A549 (cell line): ENCODE measurements around the gene PISD. TPM values are rescaled to one million over a fixed set of nuclear protein-coding genes. Genes with fewer than 3 reads are reported as not detected.

Experiments used
- ATAC-seq, 2 experiments: fragments of 200-7000 bp in 1 of 2; fragments of >200 bp in 1 of 2; cut with Nextera tagmentation in 1 of 2; cut with Tn5 transposase in 1 of 2; 3 replicates each; pipeline versions ENCODE4 v1.8.0 to v1.9.1; 2018 to 2020; ENCODE audit warnings: mild to moderate bottlenecking in 1 of 2, moderate library complexity in 1 of 2
- CTCF ChIA-PET: fragments of 300-600 bp; sonication (Branson Sonifier 250); formaldehyde crosslinking; extraction: SDS; loops from one replicate; lab custom pipeline; 2021; ENCODE audit warnings: antibody characterized with exemption, inconsistent platforms; lab: Yijun Ruan, JAX
- POLR2A ChIA-PET: fragments of 350-600 bp; formaldehyde crosslinking; extraction: SDS; loops from one replicate; lab custom pipeline; 2021; ENCODE audit warnings: antibody characterized with exemption, inconsistent platforms; lab: Yijun Ruan, JAX
- DNase-seq, 2 experiments: peaks; one replicate each; pipeline versions ENCODE4 v3.0.0 to v3.0.0-alpha.2; 2011 to 2016; ENCODE audit warnings: low read depth in 1 of 2, low spot score in 1 of 2
- FAIRE-seq: peaks from 2 replicates; lab custom pipeline; 2011; peaks lifted over from hg19 to GRCh38; lab: Jason Lieb, UNC
- H3K27ac ChIP-seq, 2 experiments: fragments of >200 bp; sonication (Bioruptor Twin); formaldehyde crosslinking; 3 replicates each; pipeline ENCODE4 v1.5.1; 2016 to 2017
- H3K4me1 ChIP-seq: fragments of >200 bp; sonication (Bioruptor Twin); formaldehyde crosslinking; 3 replicates; pipeline ENCODE4 v1.6.1; 2016
- H3K4me2 ChIP-seq: fragments of >200 bp; sonication (Bioruptor Twin); formaldehyde crosslinking; 3 replicates; pipeline ENCODE4 v1.6.1; 2016
- H3K4me3 ChIP-seq: fragments of >200 bp; sonication (Bioruptor Twin); formaldehyde crosslinking; 3 replicates; pipeline ENCODE4 v1.5.1; 2016
- H3K9me3 ChIP-seq: fragments of >200 bp; sonication (Bioruptor Twin); formaldehyde crosslinking; 3 replicates; pipeline ENCODE4 v1.6.1; 2016
- BHLHE40 ChIP-seq: IDR thresholded peaks from 2 replicates; pipeline ENCODE4 v1.6.1; 2012; ENCODE audit warnings: low read depth, low read length, inconsistent platforms
- CBX2 ChIP-seq: fragments of 200-600 bp; sonication (generic); IDR thresholded peaks from 2 replicates; pipeline ENCODE4 v1.6.1; 2016; ENCODE audit warnings: low read depth, mild to moderate bottlenecking, borderline replicate concordance
- CEBPB ChIP-seq, 2 experiments: fragments of >200 bp in 1 of 2; sonication (Bioruptor Twin) in 1 of 2; formaldehyde crosslinking in 1 of 2; IDR thresholded peaks; 2 replicates each; pipeline ENCODE4 v1.6.1; 2012 to 2016
- CHD2 ChIP-seq: fragments of 150-350 bp; IDR thresholded peaks from 2 replicates; pipeline ENCODE4 v1.6.1; 2014; ENCODE audit warnings: low read length; ENCODE audit not compliant: partially characterized antibody
- CHD4 ChIP-seq: fragments of 200-600 bp; sonication (generic); IDR thresholded peaks from 2 replicates; pipeline ENCODE4 v1.6.1; 2016; ENCODE audit warnings: antibody characterized with exemption, mild to moderate bottlenecking, borderline replicate concordance
- EHF ChIP-seq: fragments of 250-450 bp; sonication (Bioruptor Pico); IDR thresholded peaks from 2 replicates; pipeline ENCODE4 v1.5.0; 2020; ENCODE audit warnings: mild to moderate bottlenecking
- EHMT2 ChIP-seq: fragments of 200-600 bp; sonication (generic); IDR thresholded peaks from 2 replicates; pipeline ENCODE4 v1.6.1; 2016; ENCODE audit warnings: antibody characterized with exemption, low read depth, mild to moderate bottlenecking, moderate library complexity
- ESRRA ChIP-seq: fragments of 150-350 bp; IDR thresholded peaks from 2 replicates; pipeline ENCODE4 v1.6.1; 2014; ENCODE audit warnings: mild to moderate bottlenecking, low read length, borderline replicate concordance
- GATA3 ChIP-seq: IDR thresholded peaks from 2 replicates; pipeline ENCODE4 v1.6.1; 2012; ENCODE audit warnings: borderline replicate concordance
- HDAC2 ChIP-seq: fragments of 200-600 bp; sonication (generic); IDR thresholded peaks from 2 replicates; pipeline ENCODE4 v1.6.1; 2016
- HEYL ChIP-seq: fragments of 250-450 bp; sonication (Bioruptor Pico); IDR thresholded peaks from 2 replicates; pipeline ENCODE4 v1.8.0; 2021; ENCODE audit warnings: mild to moderate bottlenecking, moderate library complexity
- HOXB13 ChIP-seq: fragments of 250-450 bp; sonication (Bioruptor Pico); IDR thresholded peaks from 2 replicates; pipeline ENCODE4 v1.5.0; 2020; ENCODE audit warnings: low read depth, mild to moderate bottlenecking, moderate library complexity
- HOXB5 ChIP-seq: fragments of 250-450 bp; sonication (Bioruptor Pico); IDR thresholded peaks from 2 replicates; pipeline ENCODE4 v1.5.0; 2020; ENCODE audit warnings: mild to moderate bottlenecking, moderate library complexity
- JUN ChIP-seq, 2 experiments: fragments of >200 bp; sonication (Bioruptor Twin); formaldehyde crosslinking; IDR thresholded peaks; 2 replicates in 1 of 2; 3 replicates in 1 of 2; pipeline ENCODE4 v1.6.1; 2016 to 2017
- JUNB ChIP-seq: fragments of >200 bp; sonication (Bioruptor Twin); formaldehyde crosslinking; IDR thresholded peaks from 2 replicates; pipeline ENCODE4 v1.6.1; 2016
- KDM1A ChIP-seq: fragments of 200-600 bp; sonication (generic); IDR thresholded peaks from 2 replicates; pipeline ENCODE4 v1.6.1; 2016; ENCODE audit warnings: low read depth, mild to moderate bottlenecking
- KDM5A ChIP-seq: fragments of 200-600 bp; sonication (generic); IDR thresholded peaks from 2 replicates; pipeline ENCODE4 v1.6.1; 2016; ENCODE audit warnings: antibody characterized with exemption, mild to moderate bottlenecking
- MAFK ChIP-seq: fragments of 450-650 bp; IDR thresholded peaks from 2 replicates; pipeline ENCODE4 v1.6.1; 2014; ENCODE audit not compliant: partially characterized antibody
- MAZ ChIP-seq: fragments of 150-350 bp; IDR thresholded peaks from 2 replicates; pipeline ENCODE4 v1.6.1; 2014; ENCODE audit warnings: antibody characterized with exemption, low read depth, low read length, borderline replicate concordance
- NFE2L2 ChIP-seq: fragments of 150-350 bp; conservative IDR thresholded peaks from 2 replicates; pipeline ENCODE4 v1.6.1; 2014; ENCODE audit warnings: low read length
- NPAS2 ChIP-seq: fragments of 250-450 bp; sonication (Bioruptor Pico); IDR thresholded peaks from 2 replicates; pipeline ENCODE4 v1.8.0; 2022; ENCODE audit warnings: mild to moderate bottlenecking, moderate library complexity, borderline replicate concordance
- NR3C1 ChIP-seq: fragments of >200 bp; sonication (Bioruptor Twin); formaldehyde crosslinking; IDR thresholded peaks from 3 replicates; pipeline ENCODE4 v1.6.1; 2017
- POLR2A ChIP-seq: IDR thresholded peaks from 2 replicates; pipeline ENCODE4 v1.6.1; 2012; ENCODE audit warnings: mild to moderate bottlenecking, low read length
- RAD21 ChIP-seq, 2 experiments: fragments of >200 bp in 1 of 2; sonication (Bioruptor Twin) in 1 of 2; formaldehyde crosslinking in 1 of 2; IDR thresholded peaks in 1 of 2; conservative IDR thresholded peaks in 1 of 2; 2 replicates in 1 of 2; 3 replicates in 1 of 2; pipeline ENCODE4 v1.6.1; 2012 to 2018; ENCODE audit warnings: inconsistent platforms in 1 of 2
- RCOR1 ChIP-seq: fragments of 150-350 bp; IDR thresholded peaks from 2 replicates; pipeline ENCODE4 v1.6.1; 2014; ENCODE audit warnings: antibody characterized with exemption, low read length, low read depth
- ZC3H11A ChIP-seq: fragments of 450-650 bp; IDR thresholded peaks from 2 replicates; pipeline ENCODE4 v1.6.1; 2014; ENCODE audit warnings: antibody characterized with exemption, mild to moderate bottlenecking
- ZSCAN20 ChIP-seq: fragments of 250-450 bp; sonication (Bioruptor Pico); IDR thresholded peaks from 2 replicates; pipeline ENCODE4 v1.8.0; 2022; ENCODE audit warnings: mild to moderate bottlenecking, moderate library complexity
- WGBS: methylation state at CpG from one replicate; pipeline ENCODE4 v1.1.6; 2017; ENCODE audit errors: missing lambda C conversion rate; 5-methylcytosine and 5-hydroxymethylcytosine counted together
- polyA plus RNA-seq, 4 experiments: library from polyadenylated mRNA; depleted of rRNA in 3 of 4; stranded (reverse); fragments of >200 nt; fragmentation: RNase III in 1 of 4; extraction: RNeasy Plus Mini Kit Qiagen cat#74134 plus additional on column Dnase treatment in 1 of 4; gene quantifications; 2 replicates in 3 of 4; 3 replicates in 1 of 4; pipeline ENCODE4 v1.2.3, GENCODE V29; 2011 to 2017
- TF ChIP-seq, protein P1 (sequence below): fragments of >200 bp; sonication (Bioruptor Twin); formaldehyde crosslinking; IDR thresholded peaks from 2 replicates; pipeline ENCODE4 v1.6.1; 2016
- TF ChIP-seq, protein P2 (sequence below): fragments of 150-350 bp; IDR thresholded peaks from 2 replicates; pipeline ENCODE4 v1.6.1; 2014; ENCODE audit warnings: low read depth, mild to moderate bottlenecking, low read length
- TF ChIP-seq, protein P3 (sequence below): fragments of >200 bp; sonication (Bioruptor Twin); formaldehyde crosslinking; IDR thresholded peaks from 3 replicates; pipeline ENCODE4 v1.6.1; 2016
- TF ChIP-seq, protein P4 (sequence below): IDR thresholded peaks from 2 replicates; pipeline ENCODE4 v1.6.1; 2012
- TF ChIP-seq, protein P5 (sequence below): fragments of 250-450 bp; sonication (Bioruptor Pico); IDR thresholded peaks from 2 replicates; pipeline ENCODE4 v1.5.0; 2021; ENCODE audit warnings: mild to moderate bottlenecking, moderate library complexity, borderline replicate concordance

Gene PISD
- polyA plus RNA-seq, 2 of the 4 experiments (the other 2 are of a cell fraction): 11.0 to 17.3 TPM

DNA sequence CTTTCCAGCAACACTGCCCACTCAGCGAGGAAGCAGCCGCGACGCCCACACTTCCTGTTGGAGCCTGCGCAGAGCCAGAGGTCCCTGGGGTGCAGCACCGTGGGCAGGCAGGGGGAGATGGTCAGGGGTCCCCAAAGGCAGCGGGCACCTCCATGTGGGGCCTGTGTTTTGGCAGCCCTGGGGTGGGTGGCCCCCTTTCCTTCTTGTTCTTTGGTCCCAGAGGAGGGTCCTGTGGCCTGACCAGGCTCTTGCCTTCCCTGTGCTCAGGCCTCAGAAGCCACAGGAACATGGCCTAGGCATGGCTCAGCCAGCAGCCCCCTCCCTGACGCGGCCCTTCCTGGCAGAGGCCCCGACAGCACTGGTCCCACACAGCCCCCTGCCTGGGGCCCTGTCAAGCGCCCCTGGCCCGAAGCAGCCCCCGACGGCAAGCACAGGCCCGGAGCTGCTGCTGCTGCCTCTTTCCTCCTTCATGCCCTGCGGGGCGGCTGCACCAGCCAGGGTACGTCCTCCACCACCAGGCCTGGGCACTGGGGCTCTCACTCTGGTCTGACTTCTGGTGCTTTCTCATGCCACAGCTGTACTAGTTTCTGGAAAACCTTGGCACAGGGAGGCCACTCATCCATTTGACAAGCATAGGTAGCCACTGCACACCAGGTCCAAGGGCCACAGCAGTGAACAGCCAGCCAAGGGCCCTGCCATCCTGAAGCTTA, 47.1 kb downstream of the PISD start:
- DNase-seq: no peak
- no peak overlapping the region for H3K4me2 ChIP-seq
- no peak overlapping the region for H3K27ac ChIP-seq
- H3K4me3 ChIP-seq: no peak overlapping the region
- FAIRE-seq: no peak
- no peaks in the 10 kb centered on the region for H3K4me1 ChIP-seq
- H3K9me3 ChIP-seq: no peaks in the 10 kb centered on the region
- ChIA-PET CTCF (interaction anchor here (1.0 to 1.9 kb wide), 3 partner anchors 10 to 54 kb away, joined by 5 to 6 read pairs (median 6); no protein-coding TSS in a partner anchor), POLR2A (no interaction called here)
- WGBS: 93% methylated on average over 11 of the region's 18 CpGs
- ATAC-seq: no peak; a peak in 1 of 6 replicates
- TF ChIP-seq BHLHE40 (no peak), JUN (IDR thresholded peaks at IDR 0.05) (no peak), CBX2 (no peak), HOXB5 (CRISPR knock-in tag) (no peak), ZSCAN20 (CRISPR knock-in tag) (no peak), HOXB13 (no peak), MAZ (no peak), ZC3H11A (no peak), NFE2L2 (no peak), ESRRA (no peak), NPAS2 (CRISPR knock-in tag) (no peak), CHD2 (no peak), RAD21 (conservative IDR thresholded peaks at IDR 0.05 in 1 of 2, IDR thresholded peaks at IDR 0.05 in 1 of 2) (no peak), HEYL (CRISPR knock-in tag) (no peak)
- TF ChIP-seq, protein P1, sequence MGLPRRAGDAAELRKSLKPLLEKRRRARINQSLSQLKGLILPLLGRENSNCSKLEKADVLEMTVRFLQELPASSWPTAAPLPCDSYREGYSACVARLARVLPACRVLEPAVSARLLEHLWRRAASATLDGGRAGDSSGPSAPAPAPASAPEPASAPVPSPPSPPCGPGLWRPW: no peak
- TF ChIP-seq, protein P2, sequence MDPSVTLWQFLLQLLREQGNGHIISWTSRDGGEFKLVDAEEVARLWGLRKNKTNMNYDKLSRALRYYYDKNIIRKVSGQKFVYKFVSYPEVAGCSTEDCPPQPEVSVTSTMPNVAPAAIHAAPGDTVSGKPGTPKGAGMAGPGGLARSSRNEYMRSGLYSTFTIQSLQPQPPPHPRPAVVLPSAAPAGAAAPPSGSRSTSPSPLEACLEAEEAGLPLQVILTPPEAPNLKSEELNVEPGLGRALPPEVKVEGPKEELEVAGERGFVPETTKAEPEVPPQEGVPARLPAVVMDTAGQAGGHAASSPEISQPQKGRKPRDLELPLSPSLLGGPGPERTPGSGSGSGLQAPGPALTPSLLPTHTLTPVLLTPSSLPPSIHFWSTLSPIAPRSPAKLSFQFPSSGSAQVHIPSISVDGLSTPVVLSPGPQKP: no peak

DNA sequence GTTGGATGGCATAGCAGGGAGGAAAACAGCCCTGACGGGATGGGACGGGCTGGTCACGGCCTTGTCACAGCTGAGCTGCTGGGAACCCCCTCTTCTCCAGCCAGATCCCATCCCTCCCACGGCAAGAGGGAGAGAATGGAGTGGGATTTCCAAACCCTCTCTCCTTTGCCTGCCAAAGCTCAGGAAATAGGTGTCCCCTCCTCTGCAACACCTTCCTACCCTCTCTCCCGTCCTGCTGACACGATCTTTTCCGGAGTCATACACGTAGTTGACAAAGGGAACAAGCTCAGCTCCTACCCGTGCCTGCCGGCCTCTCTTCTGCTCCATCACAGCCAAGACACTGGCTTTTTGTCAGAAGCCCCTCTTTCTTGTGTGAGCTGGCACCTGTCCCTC, 48.1 kb downstream of the PISD start:
- DNase-seq: no peak
- CTCF ChIA-PET: interaction anchor here (1.0 to 1.9 kb wide), 3 partner anchors 9 to 14 kb away, joined by 3 to 6 read pairs (median 5); no protein-coding TSS in a partner anchor
- 85% methylated on average over 10 of the region's 10 CpGs for WGBS

More for the DNA sequence above, 48.1 kb downstream of the PISD start:
- ATAC-seq (no peak), FAIRE-seq (no peak)
- POLR2A ChIA-PET: no interaction called here
- H3K27ac ChIP-seq: no peak overlapping the region
- no peak overlapping the region for H3K4me3 ChIP-seq
- no peak for TF ChIP-seq NR3C1
- TF ChIP-seq MAFK: no peak
- no peak for TF ChIP-seq CHD4
- no peak for TF ChIP-seq GATA3
- no peak for TF ChIP-seq KDM1A
- TF ChIP-seq EHF: no peak
- TF ChIP-seq, protein P3, sequence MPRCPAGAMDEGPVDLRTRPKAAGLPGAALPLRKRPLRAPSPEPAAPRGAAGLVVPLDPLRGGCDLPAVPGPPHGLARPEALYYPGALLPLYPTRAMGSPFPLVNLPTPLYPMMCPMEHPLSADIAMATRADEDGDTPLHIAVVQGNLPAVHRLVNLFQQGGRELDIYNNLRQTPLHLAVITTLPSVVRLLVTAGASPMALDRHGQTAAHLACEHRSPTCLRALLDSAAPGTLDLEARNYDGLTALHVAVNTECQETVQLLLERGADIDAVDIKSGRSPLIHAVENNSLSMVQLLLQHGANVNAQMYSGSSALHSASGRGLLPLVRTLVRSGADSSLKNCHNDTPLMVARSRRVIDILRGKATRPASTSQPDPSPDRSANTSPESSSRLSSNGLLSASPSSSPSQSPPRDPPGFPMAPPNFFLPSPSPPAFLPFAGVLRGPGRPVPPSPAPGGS: no peak
- TF ChIP-seq RCOR1: no peak
- no peak for TF ChIP-seq POLR2A
- TF ChIP-seq JUN (IDR thresholded peaks at IDR 0.05): no peak
- no peak for TF ChIP-seq CBX2
- no peak for TF ChIP-seq KDM5A
- no peak for TF ChIP-seq JUNB
- no peak for TF ChIP-seq CEBPB (IDR thresholded peaks at IDR 0.05)
- TF ChIP-seq HDAC2: no peak
- no peak for TF ChIP-seq EHMT2
- TF ChIP-seq, protein P4, sequence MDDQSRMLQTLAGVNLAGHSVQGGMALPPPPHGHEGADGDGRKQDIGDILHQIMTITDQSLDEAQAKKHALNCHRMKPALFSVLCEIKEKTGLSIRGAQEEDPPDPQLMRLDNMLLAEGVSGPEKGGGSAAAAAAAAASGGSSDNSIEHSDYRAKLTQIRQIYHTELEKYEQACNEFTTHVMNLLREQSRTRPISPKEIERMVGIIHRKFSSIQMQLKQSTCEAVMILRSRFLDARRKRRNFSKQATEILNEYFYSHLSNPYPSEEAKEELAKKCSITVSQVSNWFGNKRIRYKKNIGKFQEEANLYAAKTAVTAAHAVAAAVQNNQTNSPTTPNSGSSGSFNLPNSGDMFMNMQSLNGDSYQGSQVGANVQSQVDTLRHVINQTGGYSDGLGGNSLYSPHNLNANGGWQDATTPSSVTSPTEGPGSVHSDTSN: no peak
- TF ChIP-seq ESRRA: no peak
- TF ChIP-seq, protein P5, sequence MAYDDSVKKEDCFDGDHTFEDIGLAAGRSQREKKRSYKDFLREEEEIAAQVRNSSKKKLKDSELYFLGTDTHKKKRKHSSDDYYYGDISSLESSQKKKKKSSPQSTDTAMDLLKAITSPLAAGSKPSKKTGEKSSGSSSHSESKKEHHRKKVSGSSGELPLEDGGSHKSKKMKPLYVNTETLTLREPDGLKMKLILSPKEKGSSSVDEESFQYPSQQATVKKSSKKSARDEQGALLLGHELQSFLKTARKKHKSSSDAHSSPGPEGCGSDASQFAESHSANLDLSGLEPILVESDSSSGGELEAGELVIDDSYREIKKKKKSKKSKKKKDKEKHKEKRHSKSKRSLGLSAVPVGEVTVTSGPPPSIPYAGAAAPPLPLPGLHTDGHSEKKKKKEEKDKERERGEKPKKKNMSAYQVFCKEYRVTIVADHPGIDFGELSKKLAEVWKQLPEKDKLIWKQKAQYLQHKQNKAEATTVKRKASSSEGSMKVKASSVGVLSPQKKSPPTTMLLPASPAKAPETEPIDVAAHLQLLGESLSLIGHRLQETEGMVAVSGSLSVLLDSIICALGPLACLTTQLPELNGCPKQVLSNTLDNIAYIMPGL (CRISPR knock-in tag): no peak
- H3K4me1 ChIP-seq: no peaks in the 10 kb centered on the region
- no peak overlapping the region for H3K4me2 ChIP-seq
- no peaks in the 10 kb centered on the region for H3K9me3 ChIP-seq
